Measurements from ENCODE around the gene SH3BP2. TPM values are rescaled to one million over a fixed set of nuclear protein-coding genes. Genes with fewer than 3 reads are reported as not detected.

The SH3BP2 gene
- polyA plus RNA-seq, 1 of the 3 experiments (the other 2 are of a cell fraction), result 25.2 TPM

DNA sequence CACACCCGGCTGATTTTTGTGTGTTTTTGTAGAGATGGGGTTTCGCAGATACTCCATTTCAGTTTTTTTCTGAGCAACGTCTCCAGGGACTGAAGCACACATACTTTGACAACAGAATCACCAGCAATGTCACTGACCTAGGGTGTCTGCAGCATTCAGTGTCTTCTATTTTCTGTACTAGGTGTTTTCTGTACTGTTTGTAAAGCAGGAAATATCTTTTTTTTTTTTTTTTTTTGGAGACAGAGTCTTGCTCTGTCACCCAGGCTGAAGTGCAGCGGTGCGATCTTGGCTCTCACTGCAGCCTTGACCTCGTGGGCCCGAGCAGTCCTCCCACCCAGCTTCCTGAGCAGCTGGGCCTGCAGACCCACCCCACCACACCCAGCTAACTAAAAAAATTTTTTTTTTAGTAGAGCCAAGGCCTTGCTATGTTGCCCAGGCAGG, 59.6 kb downstream of the SH3BP2 start:
- 77% methylated on average over 7 of the region's 7 CpGs for WGBS (ENCODE audit: low lambda C conversion rate)
- POLR2A ChIA-PET, result interaction anchor here (0.7 kb wide), 1 partner anchor 34 kb away, joined by 6 read pairs; no protein-coding TSS in a partner anchor
- no peak overlapping the region for H3K4me2 ChIP-seq

More for the DNA sequence above, 59.6 kb downstream of the SH3BP2 start:
- Histone ChIP-seq H3K27ac (ENCODE audit: low read depth in 2 of 2, low read length in 1 of 2) (no peak overlapping the region), H3K9ac (no peak overlapping the region), H3K4me3 (ENCODE audit: low read depth in 2 of 2, low read length in 1 of 2) (no peak overlapping the region), H3K9me3 (no peaks in the 10 kb centered on the region), H3K36me3 (replicated peaks in 1 of 2; ENCODE audit: control insufficient read depth in 1 of 2, insufficient read depth in 2 of 2, low read length in 1 of 2) (peaks cover 7 to 36% of the 10 kb centered on the region in 2 experiments), H3K27me3 (ENCODE audit: insufficient read depth) (no peaks in the 10 kb centered on the region), H3K4me1 (ENCODE audit: control insufficient read depth in 1 of 2, insufficient read depth in 2 of 2, low read depth in 1 of 2, low read length in 1 of 2) (peaks cover 0 to 3% of the 10 kb centered on the region in 2 experiments; a peak in 2 of 4 replicates), H3F3A (replicated peaks; ENCODE audit: insufficient read depth) (peaks cover 21% of the 10 kb centered on the region), H3K79me2 (ENCODE audit: insufficient read depth) (peaks cover 100% of the 10 kb centered on the region), H2AFZ (ENCODE audit: low read depth) (no peak overlapping the region), H3K9me2 (no peaks in the 10 kb centered on the region), H4K20me1 (ENCODE audit: insufficient read depth) (peaks cover 93% of the 10 kb centered on the region)
- no peak for DNase-seq
- TF ChIP-seq NRF1 (IDR thresholded peaks at IDR 0.05; ENCODE audit: low read depth, low read length) (no peak), NFIC (IDR thresholded peaks at IDR 0.05; ENCODE audit: borderline replicate concordance) (no peak), TAF1 (IDR thresholded peaks at IDR 0.05; ENCODE audit: borderline replicate concordance, low read depth, low read length) (no peak), EP300 (IDR thresholded peaks at IDR 0.05; ENCODE audit: borderline replicate concordance in 1 of 2, low read depth in 1 of 2, low read length in 1 of 2) (no peak), SIN3A (IDR thresholded peaks at IDR 0.05; ENCODE audit: borderline replicate concordance, low read depth, low read length) (no peak), EZH2phosphoT487 (IDR thresholded peaks at IDR 0.05; ENCODE audit: borderline replicate concordance, low read depth) (no peak), GABPA (IDR thresholded peaks at IDR 0.05; ENCODE audit: low read depth) (no peak), MEF2A (IDR thresholded peaks at IDR 0.05; ENCODE audit: borderline replicate concordance, low read depth) (no peak), RFX5 (IDR thresholded peaks at IDR 0.05; ENCODE audit: low read length) (no peak), MXI1 (IDR thresholded peaks at IDR 0.05; ENCODE audit: low read depth, low read length) (no peak), TEAD4 (IDR thresholded peaks at IDR 0.05; ENCODE audit: borderline replicate concordance, insufficient read depth) (no peak), FOXM1 (IDR thresholded peaks at IDR 0.05; ENCODE audit: low read depth) (no peak)
- TF ChIP-seq, protein P1, sequence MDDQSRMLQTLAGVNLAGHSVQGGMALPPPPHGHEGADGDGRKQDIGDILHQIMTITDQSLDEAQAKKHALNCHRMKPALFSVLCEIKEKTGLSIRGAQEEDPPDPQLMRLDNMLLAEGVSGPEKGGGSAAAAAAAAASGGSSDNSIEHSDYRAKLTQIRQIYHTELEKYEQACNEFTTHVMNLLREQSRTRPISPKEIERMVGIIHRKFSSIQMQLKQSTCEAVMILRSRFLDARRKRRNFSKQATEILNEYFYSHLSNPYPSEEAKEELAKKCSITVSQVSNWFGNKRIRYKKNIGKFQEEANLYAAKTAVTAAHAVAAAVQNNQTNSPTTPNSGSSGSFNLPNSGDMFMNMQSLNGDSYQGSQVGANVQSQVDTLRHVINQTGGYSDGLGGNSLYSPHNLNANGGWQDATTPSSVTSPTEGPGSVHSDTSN (IDR thresholded peaks at IDR 0.05), result no peak
- TF ChIP-seq, protein P2, sequence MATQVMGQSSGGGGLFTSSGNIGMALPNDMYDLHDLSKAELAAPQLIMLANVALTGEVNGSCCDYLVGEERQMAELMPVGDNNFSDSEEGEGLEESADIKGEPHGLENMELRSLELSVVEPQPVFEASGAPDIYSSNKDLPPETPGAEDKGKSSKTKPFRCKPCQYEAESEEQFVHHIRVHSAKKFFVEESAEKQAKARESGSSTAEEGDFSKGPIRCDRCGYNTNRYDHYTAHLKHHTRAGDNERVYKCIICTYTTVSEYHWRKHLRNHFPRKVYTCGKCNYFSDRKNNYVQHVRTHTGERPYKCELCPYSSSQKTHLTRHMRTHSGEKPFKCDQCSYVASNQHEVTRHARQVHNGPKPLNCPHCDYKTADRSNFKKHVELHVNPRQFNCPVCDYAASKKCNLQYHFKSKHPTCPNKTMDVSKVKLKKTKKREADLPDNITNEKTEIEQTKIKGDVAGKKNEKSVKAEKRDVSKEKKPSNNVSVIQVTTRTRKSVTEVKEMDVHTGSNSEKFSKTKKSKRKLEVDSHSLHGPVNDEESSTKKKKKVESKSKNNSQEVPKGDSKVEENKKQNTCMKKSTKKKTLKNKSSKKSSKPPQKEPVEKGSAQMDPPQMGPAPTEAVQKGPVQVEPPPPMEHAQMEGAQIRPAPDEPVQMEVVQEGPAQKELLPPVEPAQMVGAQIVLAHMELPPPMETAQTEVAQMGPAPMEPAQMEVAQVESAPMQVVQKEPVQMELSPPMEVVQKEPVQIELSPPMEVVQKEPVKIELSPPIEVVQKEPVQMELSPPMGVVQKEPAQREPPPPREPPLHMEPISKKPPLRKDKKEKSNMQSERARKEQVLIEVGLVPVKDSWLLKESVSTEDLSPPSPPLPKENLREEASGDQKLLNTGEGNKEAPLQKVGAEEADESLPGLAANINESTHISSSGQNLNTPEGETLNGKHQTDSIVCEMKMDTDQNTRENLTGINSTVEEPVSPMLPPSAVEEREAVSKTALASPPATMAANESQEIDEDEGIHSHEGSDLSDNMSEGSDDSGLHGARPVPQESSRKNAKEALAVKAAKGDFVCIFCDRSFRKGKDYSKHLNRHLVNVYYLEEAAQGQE (IDR thresholded peaks at IDR 0.05; ENCODE audit: low read depth, low read length), result no peak
- TF ChIP-seq, protein P3, sequence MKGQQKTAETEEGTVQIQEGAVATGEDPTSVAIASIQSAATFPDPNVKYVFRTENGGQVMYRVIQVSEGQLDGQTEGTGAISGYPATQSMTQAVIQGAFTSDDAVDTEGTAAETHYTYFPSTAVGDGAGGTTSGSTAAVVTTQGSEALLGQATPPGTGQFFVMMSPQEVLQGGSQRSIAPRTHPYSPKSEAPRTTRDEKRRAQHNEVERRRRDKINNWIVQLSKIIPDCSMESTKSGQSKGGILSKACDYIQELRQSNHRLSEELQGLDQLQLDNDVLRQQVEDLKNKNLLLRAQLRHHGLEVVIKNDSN (IDR thresholded peaks at IDR 0.05; ENCODE audit: borderline replicate concordance, low read depth), result no peak
- TF ChIP-seq, protein P4, sequence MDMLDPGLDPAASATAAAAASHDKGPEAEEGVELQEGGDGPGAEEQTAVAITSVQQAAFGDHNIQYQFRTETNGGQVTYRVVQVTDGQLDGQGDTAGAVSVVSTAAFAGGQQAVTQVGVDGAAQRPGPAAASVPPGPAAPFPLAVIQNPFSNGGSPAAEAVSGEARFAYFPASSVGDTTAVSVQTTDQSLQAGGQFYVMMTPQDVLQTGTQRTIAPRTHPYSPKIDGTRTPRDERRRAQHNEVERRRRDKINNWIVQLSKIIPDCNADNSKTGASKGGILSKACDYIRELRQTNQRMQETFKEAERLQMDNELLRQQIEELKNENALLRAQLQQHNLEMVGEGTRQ (IDR thresholded peaks at IDR 0.05; ENCODE audit: borderline replicate concordance, low read depth, low read length), result no peak
- CTCF ChIA-PET, result interaction anchor here (1.0 kb wide), 1 partner anchor 16 kb away, joined by 3 read pairs; no protein-coding TSS in a partner anchor

Data from SK-N-SH (cell line).